GM12864 (cell line): ENCODE data around the gene FOXO3.

Source experiments
- DNase-seq: peaks from one replicate; pipeline ENCODE4 v3.0.0-alpha.2; 2011; ENCODE audit warnings: low read depth
- H3K4me3 ChIP-seq: 2 replicates; pipeline ENCODE4 v1.5.1; 2011; ENCODE audit warnings: mild to moderate bottlenecking, low read depth, low read length, control low read depth
- TF ChIP-seq, protein P1 (sequence below): IDR thresholded peaks from 2 replicates; pipeline ENCODE4 v1.5.1; 2011; ENCODE audit warnings: low read depth, mild to moderate bottlenecking, moderate library complexity, low read length, control low read depth, inconsistent platforms; ENCODE audit errors: missing control alignments

FOXO3 gene

DNA sequence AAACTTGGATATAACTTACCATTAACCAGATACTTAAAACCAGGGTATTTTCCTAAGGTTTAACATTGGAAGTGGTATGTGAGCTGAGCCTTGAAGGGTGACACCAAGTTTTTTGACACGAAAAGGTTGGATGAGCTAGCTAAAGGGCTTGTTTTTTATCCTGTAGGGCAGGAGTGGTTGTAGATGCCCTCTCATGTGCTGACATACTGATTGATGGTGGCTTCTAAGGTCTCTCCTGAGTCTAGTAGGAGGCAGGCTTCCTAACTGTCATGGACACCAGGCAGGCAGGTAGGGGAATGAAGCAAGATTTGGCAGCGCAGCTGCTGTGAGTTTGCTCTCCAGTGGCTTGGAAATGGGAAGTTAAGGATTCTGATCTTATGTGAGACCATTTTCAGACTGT, 66.1 kb downstream of the FOXO3 start:
- DNase-seq, result no peak
- H3K4me3 ChIP-seq, result no peak overlapping the region
- TF ChIP-seq, protein P1, sequence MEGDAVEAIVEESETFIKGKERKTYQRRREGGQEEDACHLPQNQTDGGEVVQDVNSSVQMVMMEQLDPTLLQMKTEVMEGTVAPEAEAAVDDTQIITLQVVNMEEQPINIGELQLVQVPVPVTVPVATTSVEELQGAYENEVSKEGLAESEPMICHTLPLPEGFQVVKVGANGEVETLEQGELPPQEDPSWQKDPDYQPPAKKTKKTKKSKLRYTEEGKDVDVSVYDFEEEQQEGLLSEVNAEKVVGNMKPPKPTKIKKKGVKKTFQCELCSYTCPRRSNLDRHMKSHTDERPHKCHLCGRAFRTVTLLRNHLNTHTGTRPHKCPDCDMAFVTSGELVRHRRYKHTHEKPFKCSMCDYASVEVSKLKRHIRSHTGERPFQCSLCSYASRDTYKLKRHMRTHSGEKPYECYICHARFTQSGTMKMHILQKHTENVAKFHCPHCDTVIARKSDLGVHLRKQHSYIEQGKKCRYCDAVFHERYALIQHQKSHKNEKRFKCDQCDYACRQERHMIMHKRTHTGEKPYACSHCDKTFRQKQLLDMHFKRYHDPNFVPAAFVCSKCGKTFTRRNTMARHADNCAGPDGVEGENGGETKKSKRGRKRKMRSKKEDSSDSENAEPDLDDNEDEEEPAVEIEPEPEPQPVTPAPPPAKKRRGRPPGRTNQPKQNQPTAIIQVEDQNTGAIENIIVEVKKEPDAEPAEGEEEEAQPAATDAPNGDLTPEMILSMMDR, result no peak

DNA sequence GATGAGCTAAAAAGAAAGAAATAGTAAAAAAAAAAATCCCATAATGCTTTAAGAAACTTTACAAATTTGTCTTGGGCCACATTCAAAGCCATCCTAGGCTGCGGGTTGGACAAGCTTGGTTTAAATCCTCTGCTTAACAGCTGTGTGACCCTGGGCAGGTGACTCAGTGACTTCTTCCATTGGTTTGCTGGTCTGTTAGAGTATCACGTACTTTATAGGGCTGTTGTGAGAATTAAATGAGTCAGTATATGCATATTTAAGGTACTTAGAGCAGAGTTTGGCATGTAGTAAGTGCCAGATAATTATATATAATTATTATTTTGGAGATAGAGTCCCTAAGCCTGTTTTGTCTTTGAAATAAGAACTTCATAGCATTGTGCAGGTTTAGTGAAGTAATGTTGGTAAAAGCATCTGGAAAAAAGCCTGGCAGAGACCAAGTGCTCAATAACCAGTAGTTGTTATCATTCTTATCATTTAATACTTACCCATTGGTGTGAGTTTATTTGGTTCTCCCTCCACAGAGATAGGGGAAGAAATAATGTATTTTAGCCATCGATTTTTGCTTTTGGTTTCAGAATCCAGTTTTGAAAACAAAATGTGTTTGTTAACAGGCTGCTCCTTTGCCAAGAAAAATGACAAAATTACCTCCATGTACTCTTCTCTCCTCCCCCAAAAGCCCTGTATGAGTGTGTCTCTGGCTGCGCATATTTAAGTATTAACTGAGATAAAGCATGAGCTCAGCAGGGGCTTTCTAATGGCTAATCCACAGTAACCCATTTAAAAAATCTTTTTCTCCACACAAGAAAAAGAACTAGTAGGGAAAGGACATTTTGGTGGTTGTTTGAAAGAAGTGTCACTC, 67.2 kb downstream of the FOXO3 start:
- H3K4me3 ChIP-seq, result no peak overlapping the region
- no peak for DNase-seq
- TF ChIP-seq, protein P1, result no peak

DNA sequence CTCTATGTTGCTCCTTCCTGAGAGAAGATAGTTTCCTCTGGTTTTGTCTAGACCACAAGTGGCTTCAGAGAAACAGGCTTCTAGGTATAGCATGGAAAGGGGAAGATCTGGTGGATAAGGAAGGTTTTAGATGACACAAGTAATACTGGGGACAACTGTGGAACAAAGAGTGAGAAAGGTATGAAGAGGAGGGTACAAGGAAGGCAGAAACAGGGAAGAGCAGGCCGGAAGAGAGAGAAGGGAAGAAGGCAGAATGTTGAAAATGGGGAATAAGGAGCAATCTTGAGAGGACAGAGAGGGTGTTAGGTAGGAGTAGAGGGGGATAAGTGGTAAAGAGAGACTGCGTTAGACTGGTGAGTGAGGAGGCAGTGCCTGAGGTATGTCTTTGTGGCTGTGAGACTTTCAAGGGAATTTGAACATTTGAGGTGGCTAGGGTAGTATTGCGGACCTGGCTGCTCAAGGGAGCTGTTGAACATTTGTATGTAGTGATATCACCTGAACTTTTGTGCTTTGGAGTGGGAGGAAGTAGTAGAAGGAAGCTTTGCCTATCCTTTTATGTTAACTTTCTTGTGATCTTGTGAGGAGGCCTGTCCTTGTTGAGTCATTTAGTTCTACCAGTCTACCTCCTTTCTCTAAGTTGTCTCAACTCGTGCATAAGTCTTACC, 69.5 kb downstream of the FOXO3 start:
- TF ChIP-seq, protein P1, result no peak
- no peak for DNase-seq
- no peak overlapping the region for H3K4me3 ChIP-seq

DNA sequence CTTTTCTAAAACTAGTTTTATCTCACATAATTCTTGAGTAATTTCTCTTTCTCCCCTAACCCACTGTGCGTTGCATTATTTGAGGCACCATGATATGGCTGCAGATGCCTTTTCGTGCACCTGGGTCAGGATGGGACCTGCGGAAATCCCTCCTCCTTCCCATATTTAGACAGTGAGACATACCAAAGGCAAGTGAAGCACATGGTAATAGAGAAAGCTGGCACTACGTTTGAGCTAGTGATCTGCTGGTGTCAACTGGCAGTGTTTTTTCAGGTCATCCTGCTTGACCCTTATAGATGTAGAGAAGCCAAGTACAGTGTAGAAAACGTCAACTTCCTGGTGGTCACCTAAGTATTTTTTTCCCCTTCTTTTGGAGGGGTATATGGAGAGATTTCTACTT, 71.7 kb downstream of the FOXO3 start:
- TF ChIP-seq, protein P1, result no peak
- DNase-seq, result no peak
- no peak overlapping the region for H3K4me3 ChIP-seq

DNA sequence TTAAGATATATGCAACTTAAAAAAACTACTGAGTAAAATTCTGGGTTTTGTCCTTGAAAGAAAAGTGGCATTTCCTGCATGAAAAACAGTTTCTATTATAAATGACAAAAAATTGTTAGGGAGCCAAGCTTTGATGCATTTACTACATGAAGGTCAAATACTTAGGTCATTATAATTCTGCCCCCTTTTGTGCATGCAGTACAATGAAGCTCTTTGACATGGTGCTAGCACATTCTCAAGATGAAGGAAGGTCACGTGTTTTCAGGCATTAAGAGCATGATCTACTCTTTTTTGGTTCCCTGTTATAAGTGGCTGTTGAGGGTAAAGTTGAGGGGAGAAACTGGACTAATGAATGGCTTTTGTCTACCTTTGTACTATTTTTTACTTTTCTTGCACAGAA, 72.7 kb downstream of the FOXO3 start:
- TF ChIP-seq, protein P1, result no peak
- no peak overlapping the region for H3K4me3 ChIP-seq
- DNase-seq, result no peak

DNA sequence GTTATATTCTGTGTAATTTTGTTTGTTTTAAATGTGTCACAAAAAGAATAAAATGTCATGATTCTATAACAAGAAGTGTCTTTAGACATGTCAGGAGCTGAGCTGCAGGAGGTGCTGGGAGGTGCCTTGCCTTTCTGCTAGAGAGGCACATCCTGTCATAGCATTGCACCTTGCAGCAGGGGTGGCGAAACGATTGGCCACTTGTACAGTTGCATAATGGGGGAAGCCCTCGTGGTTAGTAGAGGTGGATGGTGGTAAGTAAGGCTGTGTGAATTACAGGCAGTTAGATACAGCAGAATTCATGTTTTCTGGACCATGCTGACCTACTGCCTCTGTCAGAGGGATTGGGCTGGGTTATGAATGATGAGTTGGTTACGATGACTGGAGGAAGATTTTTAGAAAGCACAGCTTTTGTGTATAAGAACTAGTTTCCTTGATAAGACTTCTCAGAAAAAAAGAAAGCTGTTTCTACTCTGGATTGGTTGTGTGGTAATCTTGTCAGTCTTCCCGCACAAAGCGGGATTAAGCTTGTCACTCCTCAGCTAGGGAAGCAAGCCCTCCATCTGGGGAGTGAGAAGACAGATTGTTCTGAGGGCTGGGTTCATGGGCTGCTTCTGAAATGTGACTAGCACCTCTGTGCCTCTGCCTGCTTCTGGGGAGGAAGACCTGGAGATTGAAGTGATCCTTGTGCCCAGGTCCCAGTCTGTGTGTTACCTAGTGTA, 74.9 kb downstream of the FOXO3 start:
- DNase-seq, result no peak

More for the DNA sequence above, 74.9 kb downstream of the FOXO3 start:
- no peak overlapping the region for H3K4me3 ChIP-seq
- TF ChIP-seq, protein P1, result no peak
